Embryonic facial prominence (tissue), 1 donor: ENCODE data around the gene THAP4.
"Not testable (repeated sequence)": the region's sequence is repeated elsewhere in the genome, so short reads cannot be mapped to it uniquely, and the experiment has no call there.

Experiments
- DNase-seq: peaks from one replicate; pipeline ENCODE4 v3.0.0-alpha.2; 2016; ENCODE audit errors: extremely low spot score

The THAP4 gene

GRCh38 chr2:241613017-241613780 is 23.8 kb downstream of the THAP4 start:
- DNase-seq = no peak

- DNase-seq = no peak
Measured at GRCh38 chr2:241612156-241613016, 24.6 kb downstream of the THAP4 start.

GRCh38 chr2:241611062-241611461 is 25.9 kb downstream of the THAP4 start:
- DNase-seq = no peak

GRCh38 chr2:241609859-241610793 is 26.8 kb downstream of the THAP4 start:
- no peak for DNase-seq

- DNase-seq = no peak
Measured at GRCh38 chr2:241608881-241609280, 28.1 kb downstream of the THAP4 start.

GRCh38 chr2:241607162-241607885 is 29.6 kb downstream of the THAP4 start:
- DNase-seq = no peak

GRCh38 chr2:241606186-241606585 is 30.8 kb downstream of the THAP4 start:
- DNase-seq = no peak

- no peak for DNase-seq
Measured at GRCh38 chr2:241603686-241604085, 33.3 kb downstream of the THAP4 start.

- no peak for DNase-seq
Measured at GRCh38 chr2:241602720-241603119, 34.2 kb downstream of the THAP4 start.

- DNase-seq = no peak
Measured at GRCh38 chr2:241601841-241602240, 35.1 kb downstream of the THAP4 start.

- no peak for DNase-seq
Measured at GRCh38 chr2:241599615-241600014, 37.3 kb downstream of the THAP4 start.

- no peak for DNase-seq
Measured at GRCh38 chr2:241598487-241598886, 38.5 kb downstream of the THAP4 start.

GRCh38 chr2:241598061-241598460 is 38.9 kb downstream of the THAP4 start:
- DNase-seq = no peak

- DNase-seq = no peak
Measured at GRCh38 chr2:241597561-241597960, 39.4 kb downstream of the THAP4 start.

- no peak for DNase-seq
Measured at GRCh38 chr2:241595600-241596140, 41.3 kb downstream of the THAP4 start.

- DNase-seq = no peak
Measured at GRCh38 chr2:241593271-241593670, 43.7 kb downstream of the THAP4 start.

- no peak for DNase-seq
Measured at GRCh38 chr2:241592126-241592845, 44.7 kb downstream of the THAP4 start.

- DNase-seq = not testable (repeated sequence)
Measured at GRCh38 chr2:241590496-241591455, 46.2 kb downstream of the THAP4 start.

GRCh38 chr2:241589863-241590262 is 47.1 kb downstream of the THAP4 start:
- not testable (repeated sequence) for DNase-seq
